Neural cell (in vitro differentiated cells): Measurements from ENCODE around the gene CXCL16.

Source experiments
- CTCF ChIP-seq: fragments of 450-650 bp; IDR thresholded peaks from 2 replicates; pipeline ENCODE4 v1.5.1; 2014; ENCODE audit warnings: antibody characterized with exemption, mild to moderate bottlenecking, moderate library complexity; ENCODE audit not compliant: poor library complexity, severe bottlenecking
- EP300 ChIP-seq: fragments of 450-650 bp; conservative IDR thresholded peaks from 2 replicates; pipeline ENCODE4 v1.6.1; 2014; ENCODE audit warnings: antibody characterized with exemption, mild to moderate bottlenecking, moderate library complexity; ENCODE audit not compliant: poor library complexity, severe bottlenecking
- EZH2 ChIP-seq: fragments of 200-600, 300-800 bp; shearing (Covaris generic), sonication (generic); IDR thresholded peaks from 2 replicates; pipeline ENCODE4 v1.6.1; 2014; ENCODE audit warnings: antibody characterized with exemption, low read length, borderline replicate concordance, mild to moderate bottlenecking; ENCODE audit not compliant: insufficient read depth, poor library complexity, severe bottlenecking
- MXI1 ChIP-seq: fragments of 450-650 bp; conservative IDR thresholded peaks from 2 replicates; pipeline ENCODE4 v1.6.1; 2014; ENCODE audit warnings: antibody characterized with exemption, mild to moderate bottlenecking; ENCODE audit not compliant: poor library complexity, severe bottlenecking
- POLR2AphosphoS5 ChIP-seq: IDR thresholded peaks from 2 replicates; pipeline ENCODE4 v1.6.1; 2012
- REST ChIP-seq: IDR thresholded peaks from 2 replicates; pipeline ENCODE4 v1.6.1; 2012; ENCODE audit warnings: borderline replicate concordance
- TAF1 ChIP-seq: IDR thresholded peaks from 2 replicates; pipeline ENCODE4 v1.6.1; 2012; ENCODE audit warnings: low read depth

DNA sequence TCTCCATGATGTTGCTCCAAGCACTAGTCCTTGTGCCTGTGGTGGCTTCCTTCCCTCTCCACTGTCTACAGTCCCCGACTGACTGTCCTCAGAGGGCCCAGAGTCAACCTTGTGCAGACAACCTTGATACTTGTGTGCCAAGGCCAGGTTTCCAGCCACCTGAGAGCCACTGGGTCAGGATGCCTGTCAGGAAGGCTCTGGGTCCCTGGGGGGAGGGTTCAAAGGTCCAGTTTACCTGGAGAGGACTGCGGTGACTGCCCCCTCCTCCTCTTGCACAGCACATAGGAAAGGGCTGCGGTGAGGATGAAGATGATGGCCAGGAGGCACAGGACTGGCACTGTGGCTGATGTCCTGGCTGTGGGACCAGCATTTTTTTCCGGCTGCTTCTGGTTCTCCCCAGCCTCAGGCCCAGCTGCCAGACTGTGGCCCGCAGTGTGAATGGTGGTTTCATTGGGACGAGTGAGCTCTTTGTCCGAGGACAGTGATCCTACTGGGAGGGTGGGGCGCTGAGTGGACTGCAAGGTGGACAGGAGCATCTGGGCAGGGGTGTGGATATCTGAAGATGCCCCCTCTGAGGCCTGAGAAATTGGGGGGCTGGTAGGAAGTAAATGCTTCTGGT lies 4.8 kb downstream of the CXCL16 start:
- TF ChIP-seq REST (no peak), CTCF (no peak), POLR2AphosphoS5 (no peak), TAF1 (no peak), EZH2 (no peak), MXI1 (no peak), EP300 (no peak)
